H1 (cell line): ENCODE data around the gene STX18. TPM values are rescaled to one million over a fixed set of nuclear protein-coding genes. Genes with fewer than 3 reads are reported as not detected.

Source experiments
- BCL11A ChIP-seq, 2 experiments: IDR thresholded peaks; one replicate each; pipeline ENCODE4 v1.6.1; 2011; ENCODE audit warnings: low read depth in 2 of 2, low read length in 2 of 2, mild to moderate bottlenecking in 2 of 2
- CREB1 ChIP-seq: IDR thresholded peaks from 2 replicates; pipeline ENCODE4 v1.6.1; 2012; ENCODE audit warnings: inconsistent platforms
- GTF2F1 ChIP-seq: IDR thresholded peaks from 2 replicates; pipeline ENCODE4 v1.6.1; 2012; ENCODE audit warnings: low read depth, low read length, improper control_type of control experiment, borderline replicate concordance
- JUND ChIP-seq: IDR thresholded peaks from 2 replicates; pipeline ENCODE4 v1.6.1; 2011; ENCODE audit warnings: mild to moderate bottlenecking, improper control_type of control experiment, low read length
- RNF2 ChIP-seq: fragments of 200-900, 300-1000 bp; sonication (generic); IDR thresholded peaks from 2 replicates; pipeline ENCODE4 v1.7.1; 2016; ENCODE audit warnings: borderline replicate concordance, low read depth, mild to moderate bottlenecking, antibody characterized with exemption, low read length; ENCODE audit not compliant: poor library complexity, severe bottlenecking; ENCODE audit errors: missing control alignments
- polyA plus RNA-seq, 7 experiments: library from polyadenylated mRNA; depleted of rRNA in 3 of 7; stranded (reverse) in 5 of 7; unstranded in 2 of 7; fragments of >200 nt in 5 of 7; fragments of 200-250 nt in 2 of 7; gene quantifications; 1 replicate in 5 of 7; 2 replicates in 1 of 7; 4 replicates in 1 of 7; pipeline versions ENCODE4 v1.2.1 to v1.2.3, GENCODE V29; 2011 to 2013; ENCODE audit warnings: missing spikeins in 2 of 7, mixed read lengths in 2 of 7
- total RNA-seq: library from RNA; stranded (reverse); fragmentation: NEBNext Ultra II Directional; extraction: Animal tissue kit (Norgen Biotek cat#: 25700); gene quantifications from 2 replicates; pipeline ENCODE4 v1.2.1, GENCODE V29; 2021
- TF ChIP-seq, protein P1 (sequence below): IDR thresholded peaks from 2 replicates; pipeline ENCODE4 v1.6.1; 2012; ENCODE audit warnings: low read length, inconsistent platforms
- TF ChIP-seq, protein P2 (sequence below): fragments of 300-600 bp; sonication (generic); IDR thresholded peaks from 2 replicates; pipeline ENCODE4 v1.7.1; 2012; ENCODE audit warnings: low read length, moderate library complexity, mild to moderate bottlenecking, inconsistent platforms; ENCODE audit not compliant: insufficient replicate concordance

Gene STX18
- total and polyA plus RNA-seq, 2 of the 8 experiments (the other 6 are each of a cell fraction or from before 2014, with no cell fraction given): 14.6 to 18.3 TPM

DNA sequence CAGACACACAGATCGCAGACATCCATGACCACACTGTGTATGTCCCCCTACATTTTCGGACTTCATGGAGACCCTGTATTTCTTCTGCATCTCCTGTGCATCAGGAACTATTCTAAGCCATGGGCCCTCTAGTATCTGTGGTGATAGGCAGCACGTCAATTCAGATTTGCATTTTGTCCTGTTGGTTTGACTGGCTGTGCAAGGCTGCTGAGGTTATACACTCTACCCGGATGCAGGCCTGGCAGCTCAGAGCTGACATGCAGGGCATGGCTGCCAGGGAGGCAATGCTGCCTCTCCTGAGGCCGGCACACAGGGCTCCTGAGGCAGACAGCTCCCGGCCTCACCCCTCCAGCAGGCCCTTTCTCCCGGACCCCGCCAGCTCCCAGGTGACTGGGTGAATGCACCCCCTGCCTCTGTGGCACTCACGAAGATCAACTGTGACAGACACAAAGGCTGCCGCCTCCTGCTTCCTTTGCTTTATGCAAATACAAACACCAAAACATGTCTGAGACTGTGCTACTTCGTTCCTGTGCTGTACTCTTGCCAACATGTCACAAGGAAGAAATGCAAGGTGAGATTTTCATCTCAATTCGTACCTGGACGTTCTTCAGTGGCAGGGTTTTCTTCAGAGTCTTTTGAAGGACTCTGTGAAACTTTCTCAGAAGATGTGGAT lies 103.9 kb downstream of the STX18 start (continued):
- TF ChIP-seq CREB1: no peak
- TF ChIP-seq JUND: no peak
- no peak for TF ChIP-seq BCL11A (IDR thresholded peaks at IDR 0.05; ENCODE audit: low read depth in 2 of 2, low read length in 2 of 2)
- TF ChIP-seq, protein P1, sequence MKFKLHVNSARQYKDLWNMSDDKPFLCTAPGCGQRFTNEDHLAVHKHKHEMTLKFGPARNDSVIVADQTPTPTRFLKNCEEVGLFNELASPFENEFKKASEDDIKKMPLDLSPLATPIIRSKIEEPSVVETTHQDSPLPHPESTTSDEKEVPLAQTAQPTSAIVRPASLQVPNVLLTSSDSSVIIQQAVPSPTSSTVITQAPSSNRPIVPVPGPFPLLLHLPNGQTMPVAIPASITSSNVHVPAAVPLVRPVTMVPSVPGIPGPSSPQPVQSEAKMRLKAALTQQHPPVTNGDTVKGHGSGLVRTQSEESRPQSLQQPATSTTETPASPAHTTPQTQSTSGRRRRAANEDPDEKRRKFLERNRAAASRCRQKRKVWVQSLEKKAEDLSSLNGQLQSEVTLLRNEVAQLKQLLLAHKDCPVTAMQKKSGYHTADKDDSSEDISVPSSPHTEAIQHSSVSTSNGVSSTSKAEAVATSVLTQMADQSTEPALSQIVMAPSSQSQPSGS: no peak
- TF ChIP-seq, protein P2, sequence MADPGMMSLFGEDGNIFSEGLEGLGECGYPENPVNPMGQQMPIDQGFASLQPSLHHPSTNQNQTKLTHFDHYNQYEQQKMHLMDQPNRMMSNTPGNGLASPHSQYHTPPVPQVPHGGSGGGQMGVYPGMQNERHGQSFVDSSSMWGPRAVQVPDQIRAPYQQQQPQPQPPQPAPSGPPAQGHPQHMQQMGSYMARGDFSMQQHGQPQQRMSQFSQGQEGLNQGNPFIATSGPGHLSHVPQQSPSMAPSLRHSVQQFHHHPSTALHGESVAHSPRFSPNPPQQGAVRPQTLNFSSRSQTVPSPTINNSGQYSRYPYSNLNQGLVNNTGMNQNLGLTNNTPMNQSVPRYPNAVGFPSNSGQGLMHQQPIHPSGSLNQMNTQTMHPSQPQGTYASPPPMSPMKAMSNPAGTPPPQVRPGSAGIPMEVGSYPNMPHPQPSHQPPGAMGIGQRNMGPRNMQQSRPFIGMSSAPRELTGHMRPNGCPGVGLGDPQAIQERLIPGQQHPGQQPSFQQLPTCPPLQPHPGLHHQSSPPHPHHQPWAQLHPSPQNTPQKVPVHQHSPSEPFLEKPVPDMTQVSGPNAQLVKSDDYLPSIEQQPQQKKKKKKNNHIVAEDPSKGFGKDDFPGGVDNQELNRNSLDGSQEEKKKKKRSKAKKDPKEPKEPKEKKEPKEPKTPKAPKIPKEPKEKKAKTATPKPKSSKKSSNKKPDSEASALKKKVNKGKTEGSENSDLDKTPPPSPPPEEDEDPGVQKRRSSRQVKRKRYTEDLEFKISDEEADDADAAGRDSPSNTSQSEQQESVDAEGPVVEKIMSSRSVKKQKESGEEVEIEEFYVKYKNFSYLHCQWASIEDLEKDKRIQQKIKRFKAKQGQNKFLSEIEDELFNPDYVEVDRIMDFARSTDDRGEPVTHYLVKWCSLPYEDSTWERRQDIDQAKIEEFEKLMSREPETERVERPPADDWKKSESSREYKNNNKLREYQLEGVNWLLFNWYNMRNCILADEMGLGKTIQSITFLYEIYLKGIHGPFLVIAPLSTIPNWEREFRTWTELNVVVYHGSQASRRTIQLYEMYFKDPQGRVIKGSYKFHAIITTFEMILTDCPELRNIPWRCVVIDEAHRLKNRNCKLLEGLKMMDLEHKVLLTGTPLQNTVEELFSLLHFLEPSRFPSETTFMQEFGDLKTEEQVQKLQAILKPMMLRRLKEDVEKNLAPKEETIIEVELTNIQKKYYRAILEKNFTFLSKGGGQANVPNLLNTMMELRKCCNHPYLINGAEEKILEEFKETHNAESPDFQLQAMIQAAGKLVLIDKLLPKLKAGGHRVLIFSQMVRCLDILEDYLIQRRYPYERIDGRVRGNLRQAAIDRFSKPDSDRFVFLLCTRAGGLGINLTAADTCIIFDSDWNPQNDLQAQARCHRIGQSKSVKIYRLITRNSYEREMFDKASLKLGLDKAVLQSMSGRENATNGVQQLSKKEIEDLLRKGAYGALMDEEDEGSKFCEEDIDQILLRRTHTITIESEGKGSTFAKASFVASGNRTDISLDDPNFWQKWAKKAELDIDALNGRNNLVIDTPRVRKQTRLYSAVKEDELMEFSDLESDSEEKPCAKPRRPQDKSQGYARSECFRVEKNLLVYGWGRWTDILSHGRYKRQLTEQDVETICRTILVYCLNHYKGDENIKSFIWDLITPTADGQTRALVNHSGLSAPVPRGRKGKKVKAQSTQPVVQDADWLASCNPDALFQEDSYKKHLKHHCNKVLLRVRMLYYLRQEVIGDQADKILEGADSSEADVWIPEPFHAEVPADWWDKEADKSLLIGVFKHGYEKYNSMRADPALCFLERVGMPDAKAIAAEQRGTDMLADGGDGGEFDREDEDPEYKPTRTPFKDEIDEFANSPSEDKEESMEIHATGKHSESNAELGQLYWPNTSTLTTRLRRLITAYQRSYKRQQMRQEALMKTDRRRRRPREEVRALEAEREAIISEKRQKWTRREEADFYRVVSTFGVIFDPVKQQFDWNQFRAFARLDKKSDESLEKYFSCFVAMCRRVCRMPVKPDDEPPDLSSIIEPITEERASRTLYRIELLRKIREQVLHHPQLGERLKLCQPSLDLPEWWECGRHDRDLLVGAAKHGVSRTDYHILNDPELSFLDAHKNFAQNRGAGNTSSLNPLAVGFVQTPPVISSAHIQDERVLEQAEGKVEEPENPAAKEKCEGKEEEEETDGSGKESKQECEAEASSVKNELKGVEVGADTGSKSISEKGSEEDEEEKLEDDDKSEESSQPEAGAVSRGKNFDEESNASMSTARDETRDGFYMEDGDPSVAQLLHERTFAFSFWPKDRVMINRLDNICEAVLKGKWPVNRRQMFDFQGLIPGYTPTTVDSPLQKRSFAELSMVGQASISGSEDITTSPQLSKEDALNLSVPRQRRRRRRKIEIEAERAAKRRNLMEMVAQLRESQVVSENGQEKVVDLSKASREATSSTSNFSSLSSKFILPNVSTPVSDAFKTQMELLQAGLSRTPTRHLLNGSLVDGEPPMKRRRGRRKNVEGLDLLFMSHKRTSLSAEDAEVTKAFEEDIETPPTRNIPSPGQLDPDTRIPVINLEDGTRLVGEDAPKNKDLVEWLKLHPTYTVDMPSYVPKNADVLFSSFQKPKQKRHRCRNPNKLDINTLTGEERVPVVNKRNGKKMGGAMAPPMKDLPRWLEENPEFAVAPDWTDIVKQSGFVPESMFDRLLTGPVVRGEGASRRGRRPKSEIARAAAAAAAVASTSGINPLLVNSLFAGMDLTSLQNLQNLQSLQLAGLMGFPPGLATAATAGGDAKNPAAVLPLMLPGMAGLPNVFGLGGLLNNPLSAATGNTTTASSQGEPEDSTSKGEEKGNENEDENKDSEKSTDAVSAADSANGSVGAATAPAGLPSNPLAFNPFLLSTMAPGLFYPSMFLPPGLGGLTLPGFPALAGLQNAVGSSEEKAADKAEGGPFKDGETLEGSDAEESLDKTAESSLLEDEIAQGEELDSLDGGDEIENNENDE: no peak
- TF ChIP-seq RNF2: no peak
- TF ChIP-seq GTF2F1: no peak
